Uterus (tissue), 2 donors: Measurements from ENCODE around the gene WDFY1.

Experiments used
- CTCF ChIP-seq, 4 experiments: fragments of 200-600 bp in 2 of 4; fragments of 450-650 bp in 2 of 4; sonication (generic) in 2 of 4; IDR thresholded peaks; one replicate each; pipeline ENCODE4 v1.5.1; 2016 to 2019; ENCODE audit warnings: antibody characterized with exemption in 4 of 4, mild to moderate bottlenecking in 2 of 4, moderate library complexity in 1 of 4
- POLR2A ChIP-seq, 2 donors: fragments of 450-650 bp; IDR thresholded peaks; one replicate each; pipeline ENCODE4 v1.6.1; 2016; ENCODE audit warnings: antibody characterized with exemption in 2 of 2, mild to moderate bottlenecking in 1 of 2, moderate library complexity in 1 of 2

- TF ChIP-seq CTCF (IDR thresholded peaks at IDR 0.05), result no peak
- no peak for TF ChIP-seq POLR2A (IDR thresholded peaks at IDR 0.05)
These were observed 92.8 kb downstream of the WDFY1 start for GRCh38 chr2:223852281-223852795.
